Activated naive CD4-positive, alpha-beta T cell treated with anti-CD3 and anti-CD28 coated beads, Interleukin-2, amount 50 U/mL, for 72 hours (primary cell): Measurements from ENCODE around the gene PLEKHN1. TPM values are rescaled to one million over a fixed set of nuclear protein-coding genes. Genes with fewer than 3 reads are reported as not detected.

ENCODE experiments used
- ATAC-seq, 2 donors: fragments of 150-1000 bp; cut with Tn5 transposase; 2 replicates each; pipeline ENCODE4 v1.10.0; 2021; ENCODE audit warnings: mild to moderate bottlenecking in 2 of 2, moderate library complexity in 2 of 2
- DNase-seq, 2 donors: peaks; one replicate each; pipeline ENCODE4 v3.0.0; 2021 to 2022; ENCODE audit warnings: low spot score in 2 of 2
- H3K27ac Mint-ChIP-seq, 2 donors: one replicate each; pipeline ENCODE4 v1.8.0; 2022; ENCODE audit warnings: mild to moderate bottlenecking in 2 of 2, mixed read lengths in 2 of 2
- H3K36me3 Mint-ChIP-seq, 2 donors: one replicate each; pipeline ENCODE4 v1.8.0; 2022; ENCODE audit warnings: mixed read lengths in 2 of 2
- H3K9me3 Mint-ChIP-seq, 2 donors: one replicate each; pipeline ENCODE4 v1.8.0; 2022; ENCODE audit warnings: mixed read lengths in 2 of 2
- total RNA-seq, 2 donors: library from RNA; stranded (reverse); gene quantifications; one replicate each; pipeline ENCODE4 v1.2.3, GENCODE V29; 2022

PLEKHN1 gene
- total RNA-seq, 2 donors from 2014 or later = 1.9 to 5.0 TPM

GRCh38 chr1:950881-951280 is 15.4 kb upstream of the PLEKHN1 start:
- ATAC-seq (no peak), DNase-seq (no peak)
- H3K9me3 Mint-ChIP-seq = no peaks in the 10 kb centered on the region
- H3K27ac Mint-ChIP-seq = no peak overlapping the region
- H3K36me3 Mint-ChIP-seq = peaks cover 23 to 39% of the 10 kb centered on the region in 2 donors

GRCh38 chr1:951364-951763 is 14.9 kb upstream of the PLEKHN1 start:
- ATAC-seq (no peak), DNase-seq (no peak)
- H3K9me3 Mint-ChIP-seq = no peaks in the 10 kb centered on the region
- H3K36me3 Mint-ChIP-seq = peaks cover 23 to 41% of the 10 kb centered on the region in 2 donors
- peak overlapping the region in 1 of 2 donors; percentile 9 for H3K27ac Mint-ChIP-seq

- Mint-ChIP-seq H3K36me3 (peaks cover 23 to 46% of the 10 kb centered on the region in 2 donors), H3K27ac (no peak overlapping the region), H3K9me3 (no peaks in the 10 kb centered on the region)
- no peak for ATAC-seq
- no peak for DNase-seq
Measured at GRCh38 chr1:952201-952600, 14.1 kb upstream of the PLEKHN1 start.

- Mint-ChIP-seq H3K36me3 (peaks cover 23 to 50% of the 10 kb centered on the region in 2 donors), H3K9me3 (no peaks in the 10 kb centered on the region), H3K27ac (no peak overlapping the region)
- ATAC-seq (no peak), DNase-seq (no peak)
Measured at GRCh38 chr1:952603-953002, 13.7 kb upstream of the PLEKHN1 start.

- Mint-ChIP-seq H3K27ac (no peak overlapping the region), H3K36me3 (peaks cover 29 to 58% of the 10 kb centered on the region in 2 donors), H3K9me3 (no peaks in the 10 kb centered on the region)
- ATAC-seq = no peak
- no peak for DNase-seq
Measured at GRCh38 chr1:953524-954320, 12.6 kb upstream of the PLEKHN1 start.

GRCh38 chr1:954927-955326 is 11.4 kb upstream of the PLEKHN1 start:
- H3K27ac Mint-ChIP-seq = no peak overlapping the region
- H3K9me3 Mint-ChIP-seq = no peaks in the 10 kb centered on the region
- ATAC-seq = no peak
- DNase-seq = no peak
- peaks cover 21 to 54% of the 10 kb centered on the region in 2 donors for H3K36me3 Mint-ChIP-seq

- Mint-ChIP-seq H3K9me3 (no peaks in the 10 kb centered on the region), H3K27ac (no peak overlapping the region), H3K36me3 (peaks cover 16 to 49% of the 10 kb centered on the region in 2 donors)
- DNase-seq (no peak), ATAC-seq (no peak)
Measured at GRCh38 chr1:955474-955873, 10.8 kb upstream of the PLEKHN1 start.

GRCh38 chr1:956636-957035 is 9.6 kb upstream of the PLEKHN1 start:
- peaks cover 12 to 44% of the 10 kb centered on the region in 2 donors for H3K36me3 Mint-ChIP-seq
- DNase-seq (no peak), ATAC-seq (no peak)
- no peaks in the 10 kb centered on the region for H3K9me3 Mint-ChIP-seq
- H3K27ac Mint-ChIP-seq = peak overlapping the region in 1 of 2 donors; percentile 91

GRCh38 chr1:958823-959730 is 7.2 kb upstream of the PLEKHN1 start, which contains the start of gene NOC2L:
Gene NOC2L, minus strand, starts transcription at chr1:959256. Its CDS starts 16 bp downstream, at chr1:959240.
- peak; percentile 89 to 92 for ATAC-seq
- H3K36me3 Mint-ChIP-seq = peaks cover 12 to 39% of the 10 kb centered on the region in 2 donors
- no peaks in the 10 kb centered on the region for H3K9me3 Mint-ChIP-seq
- peak; percentile 91 to 97 for DNase-seq
- peak within 1 kb of the TSS; percentile 91 to 98 for H3K27ac Mint-ChIP-seq

- Mint-ChIP-seq H3K36me3 (peaks cover 12 to 34% of the 10 kb centered on the region in 2 donors), H3K9me3 (no peaks in the 10 kb centered on the region), H3K27ac (peak overlapping the region in 1 of 2 donors; percentile 53)
- peak; percentile 11 to 26 for ATAC-seq
- no peak for DNase-seq
Measured at GRCh38 chr1:959731-960362, 6.4 kb upstream of the PLEKHN1 start.

GRCh38 chr1:960363-961131 is 5.7 kb upstream of the PLEKHN1 start, which contains the start of gene KLHL17:
Gene KLHL17, plus strand, starts transcription at chr1:960584. Its CDS starts 110 bp downstream, at chr1:960694.
- peak; percentile 45 to 74 for ATAC-seq
- H3K9me3 Mint-ChIP-seq = no peaks in the 10 kb centered on the region
- peak within 1 kb of the TSS in 1 of 2 donors; percentile 53 for H3K27ac Mint-ChIP-seq
- peak in 1 of 2 donors; percentile 89 for DNase-seq
- H3K36me3 Mint-ChIP-seq = peaks cover 6 to 27% of the 10 kb centered on the region in 2 donors

GRCh38 chr1:961132-961669 is 5.1 kb upstream of the PLEKHN1 start:
- H3K27ac Mint-ChIP-seq = no peak overlapping the region
- no peaks in the 10 kb centered on the region for H3K9me3 Mint-ChIP-seq
- peaks cover 6 to 22% of the 10 kb centered on the region in 2 donors for H3K36me3 Mint-ChIP-seq
- ATAC-seq = no peak
- DNase-seq = no peak

- Mint-ChIP-seq H3K9me3 (no peaks in the 10 kb centered on the region), H3K36me3 (peaks cover 6 to 12% of the 10 kb centered on the region in 2 donors), H3K27ac (no peak overlapping the region)
- DNase-seq (no peak), ATAC-seq (no peak)
Measured at GRCh38 chr1:962381-963300, 3.6 kb upstream of the PLEKHN1 start.

- ATAC-seq (no peak), DNase-seq (no peak)
- no peak overlapping the region for H3K27ac Mint-ChIP-seq
- no peaks in the 10 kb centered on the region for H3K9me3 Mint-ChIP-seq
- peaks cover 5 to 9% of the 10 kb centered on the region in 2 donors for H3K36me3 Mint-ChIP-seq
Measured at GRCh38 chr1:963301-963651, 3.0 kb upstream of the PLEKHN1 start.
